ENCODE measurements around the gene COX8C.

Gene COX8C

DNA sequence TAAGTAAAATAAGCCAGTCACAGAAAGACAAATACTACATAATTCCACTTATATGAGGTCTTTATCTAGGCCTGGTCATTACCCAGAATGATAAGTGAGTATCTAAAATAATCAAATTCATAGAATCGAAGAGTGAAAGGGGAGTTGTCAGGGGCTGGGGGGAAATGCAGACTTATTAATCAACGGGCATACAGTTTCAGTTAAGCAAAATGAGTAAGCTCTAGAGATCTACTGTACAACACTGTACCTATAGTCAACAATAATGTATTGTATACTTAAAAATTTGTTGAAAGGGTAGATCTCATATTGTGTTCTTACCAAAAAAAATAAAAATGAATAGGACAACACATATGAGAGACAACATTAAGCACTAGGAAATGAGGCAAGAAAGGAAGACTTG lies 27.5 kb upstream of the COX8C start:
- H3K4me3 ChIP-seq (replicated peaks in 1 of 2; ENCODE audit: low read depth in 2 of 2, low read length in 2 of 2) = no peak overlapping the region
- DNase-seq (ENCODE audit: low read depth in 2 of 2) = no peak
- TF ChIP-seq, protein P1, sequence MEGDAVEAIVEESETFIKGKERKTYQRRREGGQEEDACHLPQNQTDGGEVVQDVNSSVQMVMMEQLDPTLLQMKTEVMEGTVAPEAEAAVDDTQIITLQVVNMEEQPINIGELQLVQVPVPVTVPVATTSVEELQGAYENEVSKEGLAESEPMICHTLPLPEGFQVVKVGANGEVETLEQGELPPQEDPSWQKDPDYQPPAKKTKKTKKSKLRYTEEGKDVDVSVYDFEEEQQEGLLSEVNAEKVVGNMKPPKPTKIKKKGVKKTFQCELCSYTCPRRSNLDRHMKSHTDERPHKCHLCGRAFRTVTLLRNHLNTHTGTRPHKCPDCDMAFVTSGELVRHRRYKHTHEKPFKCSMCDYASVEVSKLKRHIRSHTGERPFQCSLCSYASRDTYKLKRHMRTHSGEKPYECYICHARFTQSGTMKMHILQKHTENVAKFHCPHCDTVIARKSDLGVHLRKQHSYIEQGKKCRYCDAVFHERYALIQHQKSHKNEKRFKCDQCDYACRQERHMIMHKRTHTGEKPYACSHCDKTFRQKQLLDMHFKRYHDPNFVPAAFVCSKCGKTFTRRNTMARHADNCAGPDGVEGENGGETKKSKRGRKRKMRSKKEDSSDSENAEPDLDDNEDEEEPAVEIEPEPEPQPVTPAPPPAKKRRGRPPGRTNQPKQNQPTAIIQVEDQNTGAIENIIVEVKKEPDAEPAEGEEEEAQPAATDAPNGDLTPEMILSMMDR (IDR thresholded peaks at IDR 0.05; ENCODE audit: low read depth, low read length) = no peak

DNA sequence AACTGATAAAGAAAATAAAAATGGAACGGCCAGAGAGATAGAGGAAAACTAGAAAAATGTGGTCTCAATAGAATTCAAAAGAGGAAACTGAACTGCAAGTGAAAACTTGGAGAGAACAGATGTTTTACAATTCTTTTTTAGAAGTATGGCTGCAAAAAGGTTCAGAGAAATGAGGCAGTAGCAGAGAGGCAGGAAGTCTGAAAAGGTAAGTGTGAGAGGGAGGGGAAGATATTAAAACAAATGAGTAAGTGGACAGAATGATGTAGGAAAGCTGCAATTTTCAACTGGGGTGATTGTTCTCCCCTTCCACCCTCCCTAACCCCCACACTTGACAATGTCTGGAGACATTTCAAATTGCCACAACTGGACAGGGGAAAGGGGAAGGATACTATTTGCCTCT lies 27.0 kb upstream of the COX8C start:
- DNase-seq (ENCODE audit: low read depth in 2 of 2) = no peak
- TF ChIP-seq, protein P1 (IDR thresholded peaks at IDR 0.05; ENCODE audit: low read depth, low read length) = no peak
- no peak overlapping the region for H3K4me3 ChIP-seq (replicated peaks in 1 of 2; ENCODE audit: low read depth in 2 of 2, low read length in 2 of 2)

DNA sequence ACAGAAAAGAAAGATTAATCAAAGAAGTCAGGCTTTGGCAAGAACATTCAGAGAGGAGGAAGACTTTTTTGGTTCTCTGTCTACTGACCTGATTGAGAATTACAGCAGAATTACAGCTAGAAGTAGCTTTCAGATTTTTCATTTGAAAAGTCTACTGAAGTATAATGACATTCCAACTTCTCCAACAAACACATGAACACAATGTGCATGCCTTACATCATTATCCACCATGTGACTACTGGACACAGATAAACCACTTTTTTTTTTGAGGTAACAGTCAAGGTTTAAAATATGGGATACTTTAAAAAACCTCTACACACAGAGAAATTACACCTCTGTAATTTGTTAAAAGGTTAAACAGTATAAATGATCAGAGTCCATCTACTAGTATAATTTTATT lies 26.5 kb upstream of the COX8C start:
- DNase-seq (ENCODE audit: low read depth in 2 of 2) = no peak
- no peak overlapping the region for H3K4me3 ChIP-seq (replicated peaks in 1 of 2; ENCODE audit: low read depth in 2 of 2, low read length in 2 of 2)
- TF ChIP-seq, protein P1 (IDR thresholded peaks at IDR 0.05; ENCODE audit: low read depth, low read length) = no peak

DNA sequence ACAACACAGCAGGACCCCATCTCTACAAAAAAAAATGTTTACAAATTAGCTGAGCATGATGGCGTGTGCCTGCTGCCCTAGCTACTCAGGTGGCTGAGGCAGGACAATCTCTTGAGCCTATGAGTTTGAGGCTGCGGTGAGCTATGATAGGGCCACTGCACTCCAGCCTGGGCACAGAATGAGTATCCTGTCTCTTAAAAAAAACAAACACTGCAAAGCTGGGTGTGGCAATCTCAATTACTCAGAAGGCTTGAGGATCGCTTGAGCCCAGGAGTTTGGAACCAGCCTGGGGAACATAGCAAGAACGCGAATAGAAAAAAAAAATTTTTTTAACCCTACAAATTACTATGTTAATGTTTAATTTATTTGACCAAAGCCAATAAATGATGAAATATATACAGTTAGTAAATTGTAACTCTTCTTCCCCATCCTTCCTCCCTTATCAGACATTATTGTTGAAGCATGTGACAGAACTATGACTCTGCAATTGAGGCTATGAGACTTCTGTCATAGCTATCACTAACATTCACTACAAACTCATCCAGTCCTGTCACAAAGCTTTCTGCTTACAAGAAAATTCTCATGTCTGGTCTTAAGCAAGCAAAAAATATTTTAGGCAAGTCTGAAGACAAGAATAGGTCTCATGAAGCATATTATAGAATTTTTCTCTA lies 23.9 kb upstream of the COX8C start:
- H3K4me3 ChIP-seq (replicated peaks in 1 of 2; ENCODE audit: low read depth in 2 of 2, low read length in 2 of 2) = no peak overlapping the region
- TF ChIP-seq, protein P1 (IDR thresholded peaks at IDR 0.05; ENCODE audit: low read depth, low read length) = no peak
- DNase-seq (ENCODE audit: low read depth in 2 of 2) = no peak

DNA sequence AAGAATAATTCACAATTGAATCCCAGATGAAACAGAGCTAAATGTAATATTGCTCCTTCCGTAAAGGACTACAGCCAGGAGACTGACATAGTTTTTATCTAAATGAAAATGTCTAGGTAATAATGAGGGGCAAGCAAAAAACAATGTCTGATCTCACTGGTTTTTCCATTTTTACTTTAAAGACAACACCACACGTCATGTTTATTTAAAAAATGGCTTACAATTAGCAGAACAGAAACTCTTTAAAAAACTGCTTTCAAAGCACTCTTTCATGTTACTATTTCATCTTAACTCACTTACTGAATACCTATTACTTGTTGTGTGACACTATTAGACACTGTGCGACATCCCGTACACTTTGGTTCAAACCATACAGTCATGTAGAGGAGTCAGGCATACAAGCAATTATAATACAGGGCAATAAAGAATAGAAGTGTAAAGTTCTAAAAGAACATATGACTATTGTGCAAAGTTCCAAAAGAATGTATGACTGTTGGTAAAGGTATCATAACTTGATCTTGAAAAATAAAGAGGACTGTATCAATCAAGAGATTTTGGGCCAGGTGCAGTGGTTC lies 23.3 kb upstream of the COX8C start:
- DNase-seq (ENCODE audit: low read depth in 2 of 2) = no peak
- H3K4me3 ChIP-seq (replicated peaks in 1 of 2; ENCODE audit: low read depth in 2 of 2, low read length in 2 of 2) = no peak overlapping the region
- TF ChIP-seq, protein P1 (IDR thresholded peaks at IDR 0.05; ENCODE audit: low read depth, low read length) = no peak

DNA sequence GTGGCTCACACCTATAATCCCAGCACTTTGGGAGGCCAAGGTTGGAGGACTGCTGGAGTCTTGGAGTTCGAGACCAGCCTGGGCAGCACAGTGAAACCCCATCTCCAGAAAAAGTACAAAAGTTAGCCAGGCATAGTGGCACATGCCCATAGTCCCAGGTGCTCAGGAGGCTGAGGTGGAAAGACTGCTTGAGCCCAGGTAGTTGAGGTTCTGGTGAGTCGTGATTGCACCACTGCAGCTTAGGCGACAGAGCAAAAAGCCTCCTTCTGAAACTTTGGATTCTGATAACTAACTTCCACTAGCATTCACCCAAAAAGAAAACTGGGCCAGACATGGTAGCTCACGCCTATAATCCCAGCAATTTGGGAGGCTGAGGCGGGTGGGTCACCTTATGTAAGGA lies 20.8 kb upstream of the COX8C start:
- no peak for DNase-seq (ENCODE audit: low read depth in 2 of 2)
- TF ChIP-seq, protein P1 (IDR thresholded peaks at IDR 0.05; ENCODE audit: low read depth, low read length) = no peak
- H3K4me3 ChIP-seq (replicated peaks in 1 of 2; ENCODE audit: low read depth in 2 of 2, low read length in 2 of 2) = no peak overlapping the region

DNA sequence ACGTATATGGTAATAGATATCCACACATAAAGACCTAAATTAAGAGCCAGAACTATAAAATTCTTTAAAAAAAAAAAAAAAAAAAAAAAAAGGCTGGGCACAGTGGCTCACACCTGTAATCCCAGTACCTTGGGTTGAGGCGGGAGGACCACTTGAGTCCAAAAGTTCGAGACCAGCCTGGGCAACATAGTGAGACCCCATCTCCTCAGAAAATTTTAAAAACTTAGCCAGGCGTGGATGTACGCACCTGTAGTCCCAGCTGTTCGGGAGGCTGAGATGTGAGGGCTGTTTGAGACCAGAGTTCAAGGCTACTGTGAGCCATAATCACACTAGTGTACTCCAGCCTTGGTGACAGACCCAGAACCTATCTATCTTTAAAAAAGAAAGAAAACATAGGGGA lies 18.4 kb upstream of the COX8C start:
- DNase-seq (ENCODE audit: low read depth in 2 of 2) = no peak
- H3K4me3 ChIP-seq (replicated peaks in 1 of 2; ENCODE audit: low read depth in 2 of 2, low read length in 2 of 2) = no peak overlapping the region
- TF ChIP-seq, protein P1 (IDR thresholded peaks at IDR 0.05; ENCODE audit: low read depth, low read length) = no peak
